ENCODE measurements around the gene GOLGA3.
A peak's percentile ranks its signal among the peaks of the same experiment; 100 is the strongest.
"Not testable (repeated sequence)": the region's sequence is repeated elsewhere in the genome, so short reads cannot be mapped to it uniquely, and the experiment has no call there.

GOLGA3 gene

DNA sequence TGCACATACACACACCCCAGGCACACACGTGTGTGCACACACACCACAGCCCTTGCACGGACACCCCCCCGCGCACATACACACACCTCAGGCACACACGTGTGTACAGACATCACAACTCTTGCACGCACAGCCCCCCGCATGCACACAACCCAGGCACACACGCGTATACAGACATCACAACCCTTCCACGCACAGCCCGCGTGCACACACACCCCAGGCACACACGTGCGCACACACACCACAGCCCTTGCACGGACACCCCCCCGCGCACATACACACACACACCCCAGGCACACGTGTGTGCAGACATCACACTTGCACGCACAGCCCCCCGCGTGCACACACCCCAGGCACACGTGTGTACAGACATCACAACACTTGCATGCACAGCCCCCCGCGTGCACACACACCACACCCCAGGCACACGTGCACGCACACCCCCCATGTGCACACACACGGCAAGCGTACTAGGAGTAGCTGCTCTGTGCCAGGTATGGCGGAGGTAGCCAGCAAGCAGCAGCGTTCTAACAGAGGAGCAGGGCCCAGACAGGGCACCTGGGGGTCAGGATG lies 48.8 kb downstream of the GOLGA3 start:
- DNase-seq (ENCODE audit: low spot score), result no peak

DNA sequence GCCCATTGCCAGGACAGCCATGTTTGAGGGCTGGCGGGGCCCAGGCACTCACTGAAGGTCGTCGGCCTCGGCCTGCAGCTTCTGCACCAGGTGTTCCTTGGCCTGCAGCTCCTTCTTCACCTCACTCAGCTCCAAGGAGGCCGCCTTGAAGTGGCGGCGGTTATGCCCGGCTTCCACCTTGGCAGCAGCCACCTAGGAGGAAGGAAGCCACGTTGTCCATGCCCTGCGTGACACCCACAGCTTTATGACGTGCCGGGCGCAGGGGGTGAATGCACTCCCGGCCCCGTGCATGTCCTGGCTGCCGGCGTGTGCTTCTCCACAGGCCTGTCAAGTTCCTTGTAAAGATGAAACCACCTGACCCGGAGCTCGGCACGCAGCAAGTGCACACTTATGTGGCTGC lies 51.1 kb downstream of the GOLGA3 start:
- no peak for DNase-seq (ENCODE audit: low spot score)

DNA sequence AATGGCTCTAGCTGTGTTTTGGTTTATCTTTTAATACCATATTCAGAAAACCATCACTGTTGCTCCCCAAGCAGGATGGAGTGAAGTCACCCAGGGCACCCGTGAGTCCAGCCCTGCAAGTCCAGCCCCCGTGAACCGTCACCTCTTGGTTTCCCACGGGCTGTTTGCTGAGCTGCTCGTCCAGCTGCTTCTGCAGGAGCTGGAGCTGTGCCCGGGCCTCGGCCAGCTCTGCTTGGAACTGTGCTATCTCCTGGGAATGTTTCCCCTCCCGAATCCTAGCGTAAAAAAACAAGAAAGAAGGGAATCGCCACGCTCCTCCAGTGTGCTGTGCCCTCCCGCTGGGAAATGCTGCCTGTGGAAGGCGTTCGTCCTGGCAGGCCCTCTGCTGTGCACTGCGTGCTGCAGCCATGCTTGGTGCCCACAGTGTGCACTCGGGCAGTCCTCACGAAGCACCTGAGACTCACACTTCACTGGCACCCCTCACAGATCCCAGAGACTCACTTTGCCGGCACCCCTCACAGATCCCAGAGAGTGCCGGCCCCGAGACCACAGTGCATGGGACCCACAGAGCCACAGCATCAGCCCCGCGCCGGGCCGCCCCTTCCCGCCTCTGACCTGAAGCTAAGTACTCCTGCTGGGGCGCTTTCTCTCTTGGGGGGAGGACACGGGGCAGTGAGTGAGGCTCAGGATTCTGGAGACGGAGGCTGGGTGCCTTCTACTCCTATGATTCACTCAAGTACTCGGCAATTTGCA lies 51.7 kb downstream of the GOLGA3 start:
- DNase-seq (ENCODE audit: low spot score), result peak; percentile 24

DNA sequence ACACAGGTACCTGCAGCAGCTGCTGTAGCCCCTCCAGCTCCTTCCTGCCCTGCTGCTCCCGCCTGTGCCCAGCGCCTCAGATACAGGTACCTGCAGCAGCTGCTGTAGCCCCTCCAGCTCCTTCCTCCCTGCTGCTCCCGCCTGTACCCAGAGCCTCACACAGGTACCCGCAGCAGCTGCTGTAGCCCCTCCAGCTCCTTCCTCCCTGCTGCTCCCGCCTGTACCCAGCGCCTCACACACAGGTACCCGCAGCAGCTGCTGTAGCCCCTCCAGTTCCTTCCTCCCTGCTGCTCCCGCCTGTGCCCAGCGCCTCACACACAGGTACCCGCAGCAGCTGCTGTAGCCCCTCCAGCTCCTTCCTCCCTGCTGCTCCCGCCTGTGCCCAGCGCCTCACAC lies 52.4 kb downstream of the GOLGA3 start:
- not testable (repeated sequence) for DNase-seq (ENCODE audit: low spot score)

DNA sequence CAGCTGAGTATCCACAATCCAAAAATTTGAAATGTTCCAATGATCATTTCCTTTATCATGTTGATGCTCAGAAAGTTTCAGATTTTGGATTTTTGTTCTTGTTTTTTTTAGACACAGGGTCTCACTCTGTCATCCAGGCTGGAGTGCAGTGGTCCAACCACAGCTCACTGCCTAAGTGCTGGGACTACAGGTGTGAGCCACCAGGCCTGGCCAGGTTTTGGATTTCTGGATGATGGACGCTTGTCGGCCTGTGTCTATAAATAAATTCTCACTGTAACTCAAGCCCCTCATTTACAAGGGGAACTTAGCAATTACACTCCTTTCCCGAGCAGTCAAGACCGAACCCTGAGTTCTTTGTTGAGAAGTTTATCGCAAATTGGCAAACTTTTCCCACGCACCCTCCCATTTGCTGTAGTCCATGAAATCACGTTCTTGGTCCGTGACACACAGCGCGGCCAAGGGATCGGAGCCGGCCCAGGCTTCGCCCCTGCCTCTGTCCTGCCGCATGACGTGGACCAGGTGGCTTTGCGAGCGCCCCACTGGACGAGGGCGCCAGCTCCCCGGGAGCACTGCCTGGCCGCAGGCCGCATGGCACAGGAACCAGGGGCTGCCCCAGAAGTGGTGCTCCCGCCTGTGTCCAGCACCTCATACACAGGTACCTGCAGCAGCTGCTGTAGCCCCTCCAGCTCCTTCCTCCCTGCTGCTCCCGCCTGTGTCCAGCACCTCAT lies 53.0 kb downstream of the GOLGA3 start:
- DNase-seq (ENCODE audit: low spot score), result no peak

DNA sequence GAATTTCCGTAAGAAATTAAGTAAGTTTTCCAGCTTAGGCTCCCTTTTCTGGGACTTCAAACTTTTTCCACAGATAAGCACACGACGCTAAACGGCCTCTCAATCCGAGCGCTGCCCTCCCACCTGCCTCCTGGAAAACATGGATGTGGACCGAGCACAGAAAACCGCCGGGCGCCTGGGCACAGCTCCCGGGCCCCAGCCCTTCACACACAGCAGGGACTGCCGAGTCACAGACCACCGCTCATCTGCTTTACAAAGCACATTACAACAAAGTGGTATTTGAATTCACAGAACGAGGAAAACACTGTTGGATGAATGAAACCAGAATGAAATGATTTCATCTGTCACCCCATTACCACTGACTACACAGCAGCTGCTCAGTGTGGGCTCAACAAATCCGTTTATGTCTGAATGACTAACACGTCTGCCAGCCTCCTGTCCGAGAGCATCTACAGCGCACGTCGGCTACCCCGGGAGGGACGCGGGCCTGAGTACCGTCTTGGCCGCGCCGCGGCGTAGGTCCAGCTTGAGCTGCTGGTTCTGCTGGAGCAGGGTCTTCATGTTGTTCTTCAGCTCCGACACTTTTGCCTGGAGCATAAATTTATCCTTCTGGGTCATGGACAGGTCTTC lies 53.9 kb downstream of the GOLGA3 start:
- no peak for DNase-seq (ENCODE audit: low spot score)

DNA sequence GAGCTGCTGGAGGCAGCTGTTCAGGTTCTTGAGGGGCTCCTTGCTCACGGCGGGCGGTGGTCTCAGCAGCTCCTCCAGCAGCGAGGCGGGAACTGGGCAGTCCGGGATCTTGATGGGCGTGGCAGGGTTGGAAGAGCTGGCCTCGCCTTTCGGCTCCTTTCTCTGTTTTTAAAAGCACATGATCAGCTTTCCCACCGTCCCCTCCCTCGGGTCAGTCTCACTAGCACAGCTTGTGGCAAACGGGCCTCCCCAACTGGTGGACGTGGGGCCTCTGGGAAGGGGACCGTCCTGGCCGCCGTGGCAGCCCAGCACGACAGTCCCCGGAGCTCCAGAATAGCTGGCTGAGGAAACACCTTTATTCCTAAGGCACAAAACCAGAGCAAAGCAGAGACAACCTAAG lies 54.5 kb downstream of the GOLGA3 start:
- DNase-seq (ENCODE audit: low spot score), result no peak

DNA sequence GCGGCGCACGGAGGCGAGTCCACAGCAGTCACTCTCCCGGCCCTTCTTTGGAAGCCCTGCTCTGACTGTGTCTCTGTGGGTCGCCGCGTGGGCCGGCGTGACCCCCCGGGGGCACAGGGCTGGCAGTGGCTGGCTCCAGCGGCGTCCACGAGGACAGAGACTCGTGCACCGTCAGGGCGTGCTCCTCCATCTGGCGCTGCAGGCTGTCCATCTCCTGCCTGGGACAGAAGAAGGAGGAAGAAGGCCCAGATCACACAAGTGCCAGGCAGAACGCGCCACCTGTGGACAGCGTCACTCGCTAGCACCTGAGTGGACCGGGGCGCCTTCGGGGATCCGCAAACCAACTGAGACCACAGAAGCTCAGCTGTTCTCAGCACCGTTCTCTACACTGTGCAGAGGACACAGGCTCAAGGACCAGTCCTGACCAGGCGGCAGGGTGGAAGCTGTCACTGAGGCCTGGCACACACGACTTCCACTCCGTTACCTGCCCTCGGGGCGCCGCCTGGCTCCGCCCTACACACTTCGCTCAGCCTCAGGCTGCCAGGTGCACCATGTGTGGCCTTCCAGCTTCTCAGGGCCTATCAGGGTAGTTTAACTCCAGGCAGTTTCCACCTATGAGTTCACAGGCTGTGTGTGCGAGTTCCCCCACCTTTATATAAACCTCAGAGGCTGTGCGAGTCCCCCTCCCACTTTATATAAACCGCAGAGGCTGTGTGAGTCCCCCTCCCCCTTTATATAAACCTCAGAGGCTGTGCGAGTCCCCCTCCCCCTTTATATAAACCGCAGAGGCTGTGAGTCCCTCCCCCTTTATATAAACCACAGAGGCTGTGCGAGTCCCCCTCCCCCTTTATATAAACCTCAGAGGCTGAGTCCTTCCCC lies 55.4 kb downstream of the GOLGA3 start:
- DNase-seq (ENCODE audit: low spot score), result no peak

DNA sequence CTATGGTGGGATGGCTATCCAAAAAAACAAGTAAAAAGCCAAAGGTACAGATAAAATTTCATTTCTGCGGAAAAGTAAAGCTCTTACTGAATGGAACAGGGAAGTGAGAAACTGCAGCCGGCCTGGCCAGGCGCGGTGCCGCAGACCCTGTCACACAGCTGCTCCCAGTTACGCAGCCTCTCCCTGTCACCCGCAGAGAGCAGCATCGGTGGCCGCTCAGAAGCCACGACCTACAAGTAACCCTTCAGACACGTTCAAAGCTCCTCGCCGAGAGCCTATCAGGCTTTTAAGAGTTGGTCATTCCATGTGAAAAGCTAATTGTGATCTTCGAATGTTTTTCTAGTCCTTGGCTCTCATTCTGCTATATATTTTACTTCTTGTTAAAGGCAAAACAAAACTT lies 56.1 kb downstream of the GOLGA3 start:
- DNase-seq (ENCODE audit: low spot score), result no peak

DNA sequence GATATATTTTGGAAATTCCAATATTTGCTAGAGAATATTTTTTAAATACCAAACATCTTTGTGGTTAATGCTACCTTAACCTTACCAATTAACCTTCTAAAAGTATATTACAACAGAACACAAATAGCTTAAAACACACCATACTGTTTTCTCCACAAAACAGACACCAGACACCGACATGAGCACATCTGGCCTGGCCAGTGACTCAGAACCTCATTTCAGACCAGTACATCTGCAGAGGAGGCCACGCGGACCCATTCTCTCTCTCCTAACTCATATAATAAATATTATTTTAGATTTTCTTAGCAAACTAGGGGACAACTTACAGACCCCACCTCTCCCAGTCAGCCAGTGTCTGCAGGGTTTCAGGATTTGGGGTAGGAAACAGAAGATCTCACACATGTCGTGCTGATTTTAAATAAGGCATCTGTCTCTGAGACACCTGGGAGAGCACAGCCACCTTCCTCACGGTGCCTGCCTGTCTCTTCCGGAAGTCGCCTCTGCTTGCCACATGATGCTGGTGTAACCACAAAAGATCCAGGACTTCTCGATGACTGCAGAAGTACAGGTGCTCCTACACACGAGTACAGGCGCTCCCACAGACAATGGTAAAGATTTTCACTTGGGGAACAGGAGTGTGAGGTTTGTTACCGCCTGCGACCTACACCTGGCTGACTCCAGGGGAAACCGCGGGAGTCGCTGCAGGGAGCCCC lies 57.4 kb downstream of the GOLGA3 start:
- no peak for DNase-seq (ENCODE audit: low spot score)

DNA sequence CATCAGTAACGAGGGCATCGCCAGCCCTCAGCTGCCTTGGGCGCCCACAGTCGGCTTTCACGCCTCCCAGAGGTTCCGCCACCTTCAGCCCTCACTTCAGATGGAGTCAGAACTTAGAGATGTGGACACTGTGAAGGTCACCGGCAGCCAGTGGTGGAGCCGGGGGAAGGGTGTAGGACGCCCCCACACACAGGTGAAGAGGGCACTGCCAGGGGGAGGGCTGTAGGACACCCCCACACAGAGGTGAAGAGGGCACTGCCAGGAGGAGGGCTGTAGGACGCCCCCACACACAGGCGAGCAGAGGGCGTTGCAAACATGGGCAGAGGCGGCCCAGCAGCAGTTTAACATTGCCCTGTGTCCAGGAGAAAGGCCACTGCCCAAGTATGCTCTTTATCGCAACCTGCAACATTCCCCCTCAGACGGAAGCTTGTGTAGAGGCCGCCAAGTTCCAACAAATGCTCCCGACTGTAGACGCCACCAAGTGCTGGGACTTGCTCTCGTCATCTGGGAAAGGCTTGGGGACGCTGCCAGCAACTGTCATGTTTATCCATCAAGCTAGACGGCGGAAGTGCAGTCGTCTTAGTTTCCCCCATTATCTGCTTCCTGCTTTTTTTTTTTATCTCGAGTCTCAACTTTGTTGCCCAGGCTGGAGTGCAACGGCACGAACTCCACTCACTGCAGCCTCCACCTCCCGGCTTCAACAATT lies 62.1 kb downstream of the GOLGA3 start:
- DNase-seq (ENCODE audit: low spot score), result no peak

DNA sequence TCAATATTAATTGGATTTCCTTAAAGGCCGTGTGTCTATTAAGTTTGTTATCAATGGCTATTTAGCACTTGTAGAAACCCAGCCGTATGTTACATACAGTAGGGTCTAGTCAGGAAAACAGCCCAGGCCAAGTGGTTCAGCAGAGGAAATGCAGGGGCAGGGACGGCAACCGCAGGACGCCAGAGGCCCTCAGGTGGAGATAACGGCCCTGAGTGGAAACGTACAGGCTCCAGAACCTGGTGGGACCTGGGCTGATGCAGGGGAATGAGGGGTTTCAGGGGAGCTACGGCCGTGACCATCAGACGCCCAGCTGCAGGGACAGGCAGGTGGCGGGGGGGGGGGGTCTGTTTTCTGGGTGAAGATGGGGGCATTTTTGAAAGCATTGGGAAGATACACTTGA lies 63.3 kb downstream of the GOLGA3 start:
- no peak for DNase-seq (ENCODE audit: low spot score)

DNA sequence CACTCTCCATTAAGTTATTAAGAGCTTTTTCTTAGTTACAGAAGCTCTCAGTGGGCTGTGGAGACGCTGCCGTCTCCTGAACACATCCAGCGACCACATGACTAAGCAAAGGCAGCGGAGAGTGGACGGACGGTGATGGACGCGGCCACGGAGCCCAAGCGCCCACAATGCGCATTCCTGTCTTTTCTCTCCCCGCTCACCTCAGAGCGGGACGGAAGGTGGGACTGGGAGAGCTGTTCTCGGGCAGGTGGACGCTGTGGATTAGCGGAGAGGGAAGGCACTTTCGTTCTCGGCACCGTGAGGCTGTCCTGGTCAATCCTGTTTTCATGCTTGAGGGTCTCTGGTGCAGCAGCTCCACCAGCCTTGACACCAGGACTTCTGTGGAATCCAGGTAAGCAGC lies 64.4 kb downstream of the GOLGA3 start:
- no peak for DNase-seq (ENCODE audit: low spot score)

DNA sequence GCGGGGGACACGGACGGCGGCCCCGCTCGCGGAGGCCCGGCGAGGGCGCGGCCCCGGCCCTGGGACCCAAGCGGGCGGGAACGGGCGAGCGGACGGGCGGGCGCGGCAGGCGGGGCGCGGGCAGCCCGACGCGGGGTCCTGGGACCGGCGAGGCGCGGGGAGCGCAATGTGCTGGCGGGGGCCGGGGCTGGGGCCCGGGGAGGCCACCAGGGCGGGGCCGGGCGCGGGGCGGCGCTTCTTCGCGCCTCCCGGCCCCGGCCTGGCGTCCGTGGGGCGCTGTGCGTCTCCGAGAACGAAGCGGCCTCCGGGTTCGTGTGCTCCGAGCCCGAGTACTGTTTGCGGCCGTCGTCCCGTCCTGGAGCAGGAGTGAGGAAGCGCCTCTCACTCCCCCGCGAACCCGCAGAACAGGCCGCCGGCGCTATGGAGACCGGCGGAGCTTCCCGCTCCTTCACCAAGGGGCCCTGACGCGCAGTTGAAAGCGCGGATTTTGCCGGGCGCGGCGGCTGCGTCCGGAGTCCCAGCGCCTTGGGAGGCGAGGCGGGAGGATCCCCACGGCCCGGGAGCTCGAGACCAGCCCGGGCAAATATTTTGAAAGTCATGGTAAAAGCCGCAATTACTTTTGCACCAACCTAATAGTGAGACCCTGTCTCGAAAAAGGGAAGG lies 66.6 kb downstream of the GOLGA3 start:
- peak; percentile 78 for DNase-seq (ENCODE audit: low spot score)

DNA sequence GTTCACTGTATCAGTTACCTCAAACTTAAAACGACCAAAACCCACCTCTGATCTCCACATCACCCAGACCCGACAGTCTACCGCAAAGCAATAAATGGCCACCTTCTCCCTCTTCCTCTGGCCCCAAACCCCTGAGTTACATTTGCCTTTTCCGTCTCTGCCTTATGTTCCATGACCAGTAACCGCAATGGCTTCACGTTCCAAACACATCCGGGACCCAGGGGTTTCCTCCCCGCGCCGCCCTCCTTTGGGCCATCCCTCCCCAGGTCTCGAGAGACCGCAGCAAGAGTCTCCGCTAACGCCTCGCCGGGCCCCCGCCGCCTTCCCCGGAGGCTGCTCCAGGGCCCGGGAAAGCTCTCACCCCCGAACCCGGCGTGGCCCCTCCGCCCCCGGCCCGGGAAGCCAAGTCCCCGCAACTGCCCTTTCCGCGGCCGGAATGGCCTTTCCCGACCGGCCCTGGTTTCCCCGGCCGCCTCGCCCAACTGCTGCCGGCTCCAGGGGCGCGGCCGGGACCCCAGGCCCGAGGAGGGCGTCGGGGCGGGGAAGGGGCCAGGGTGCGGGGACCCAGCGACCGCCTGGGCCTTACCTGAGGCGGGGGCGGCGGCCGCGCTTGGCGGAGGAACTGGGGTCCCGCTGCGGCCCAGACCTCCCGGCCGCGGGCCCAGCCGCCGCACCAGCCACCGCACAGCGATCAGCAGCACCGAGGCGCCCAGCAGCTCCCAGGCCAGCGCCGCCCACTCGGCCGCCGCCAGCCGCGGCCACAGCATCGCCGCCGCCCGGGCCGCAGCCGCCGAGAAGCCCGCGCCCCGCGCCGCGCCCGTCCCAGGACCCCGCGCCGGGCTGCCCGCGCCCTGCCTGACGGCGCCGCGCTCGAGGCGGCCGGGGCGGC lies 67.4 kb downstream of the GOLGA3 start, which contains the start of gene ANKLE2:
ANKLE2 (minus strand) TSS at position 801 of the 889 bp plus-strand sequence; CDS start at position 767, 34 bp downstream.
- no peak for DNase-seq (ENCODE audit: low spot score)

DNA sequence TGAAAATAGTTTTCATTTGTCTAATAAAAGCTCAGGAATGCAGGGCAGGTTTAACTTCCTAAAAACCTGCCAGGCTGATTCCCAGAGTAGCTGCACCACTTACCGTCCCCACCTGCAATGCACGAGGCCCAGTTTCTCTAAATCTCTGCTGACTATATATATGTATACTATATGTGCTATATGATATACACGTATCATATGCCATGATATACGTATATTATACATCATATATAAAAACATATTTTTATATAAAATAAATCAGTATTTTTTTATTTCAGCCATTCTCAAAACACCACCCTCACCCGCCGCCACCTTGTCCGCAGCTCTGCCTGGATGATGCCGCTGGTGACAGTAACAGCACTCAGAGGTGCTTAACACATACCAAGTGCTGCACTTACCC lies 69.3 kb downstream of the GOLGA3 start:
- DNase-seq (ENCODE audit: low spot score), result no peak

DNA sequence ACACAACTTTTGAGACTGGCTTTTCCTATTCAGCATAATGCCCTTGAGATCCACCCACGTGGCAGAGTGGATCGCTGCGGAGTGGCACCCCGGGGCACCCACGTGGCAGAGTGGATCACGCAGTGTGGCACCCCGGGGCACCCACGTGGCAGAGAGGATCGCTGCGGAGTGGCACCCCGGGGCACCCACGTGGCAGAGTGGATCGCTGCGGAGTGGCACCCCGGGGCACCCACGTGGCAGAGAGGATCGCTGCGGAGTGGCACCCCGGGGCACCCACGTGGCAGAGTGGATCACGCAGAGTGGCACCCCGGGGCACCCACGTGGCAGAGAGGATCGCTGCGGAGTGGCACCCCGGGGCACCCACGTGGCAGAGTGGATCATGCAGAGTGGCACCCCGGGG lies 69.8 kb downstream of the GOLGA3 start:
- DNase-seq (ENCODE audit: low spot score), result not testable (repeated sequence)

DNA sequence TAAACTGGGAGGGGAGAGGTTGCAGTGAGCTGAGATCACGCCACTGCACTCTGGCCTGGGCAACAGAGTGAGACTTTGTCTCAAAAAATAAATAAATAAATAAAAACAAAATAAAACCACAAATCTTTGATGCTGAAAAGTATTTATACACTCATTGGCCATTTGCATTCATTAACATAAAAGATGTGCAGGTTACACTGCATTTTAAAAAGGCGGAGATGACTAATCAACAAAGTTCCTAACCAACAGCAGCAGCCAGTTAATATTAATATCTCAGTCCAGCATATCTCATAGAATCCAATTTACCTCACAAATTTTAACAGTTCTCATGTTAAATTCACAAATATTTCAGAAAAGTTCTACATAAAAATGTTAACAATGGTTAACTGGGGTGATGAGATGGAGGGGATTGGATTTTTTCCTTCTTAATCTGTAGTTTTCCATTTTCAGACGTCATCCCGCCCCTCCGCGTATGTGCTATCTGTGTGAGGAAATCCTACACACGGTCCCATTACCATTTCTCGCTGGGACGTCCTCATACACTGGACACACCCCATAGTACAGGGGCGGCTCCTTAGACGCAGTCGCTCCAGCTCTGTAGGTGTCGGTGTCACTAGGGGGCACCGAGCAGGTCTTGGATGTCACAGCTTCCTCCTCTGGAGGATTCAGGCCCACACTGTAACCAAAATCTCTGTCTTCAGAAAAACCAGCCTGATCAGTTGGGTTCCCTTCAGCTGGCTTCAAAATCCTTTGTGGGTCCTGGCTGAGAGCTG lies 74.3 kb downstream of the GOLGA3 start:
- DNase-seq (ENCODE audit: low spot score), result no peak

Data from cerebellar cortex (tissue), 1 donor.